ENCODE data around the gene SLC7A6OS. TPM values are rescaled to one million over a fixed set of nuclear protein-coding genes. Genes with fewer than 3 reads are reported as not detected.
A peak's percentile ranks its signal among the peaks of the same experiment; 100 is the strongest.

The SLC7A6OS gene
- 22.3 and 27.1 TPM in 2 replicates for total RNA-seq

DNA sequence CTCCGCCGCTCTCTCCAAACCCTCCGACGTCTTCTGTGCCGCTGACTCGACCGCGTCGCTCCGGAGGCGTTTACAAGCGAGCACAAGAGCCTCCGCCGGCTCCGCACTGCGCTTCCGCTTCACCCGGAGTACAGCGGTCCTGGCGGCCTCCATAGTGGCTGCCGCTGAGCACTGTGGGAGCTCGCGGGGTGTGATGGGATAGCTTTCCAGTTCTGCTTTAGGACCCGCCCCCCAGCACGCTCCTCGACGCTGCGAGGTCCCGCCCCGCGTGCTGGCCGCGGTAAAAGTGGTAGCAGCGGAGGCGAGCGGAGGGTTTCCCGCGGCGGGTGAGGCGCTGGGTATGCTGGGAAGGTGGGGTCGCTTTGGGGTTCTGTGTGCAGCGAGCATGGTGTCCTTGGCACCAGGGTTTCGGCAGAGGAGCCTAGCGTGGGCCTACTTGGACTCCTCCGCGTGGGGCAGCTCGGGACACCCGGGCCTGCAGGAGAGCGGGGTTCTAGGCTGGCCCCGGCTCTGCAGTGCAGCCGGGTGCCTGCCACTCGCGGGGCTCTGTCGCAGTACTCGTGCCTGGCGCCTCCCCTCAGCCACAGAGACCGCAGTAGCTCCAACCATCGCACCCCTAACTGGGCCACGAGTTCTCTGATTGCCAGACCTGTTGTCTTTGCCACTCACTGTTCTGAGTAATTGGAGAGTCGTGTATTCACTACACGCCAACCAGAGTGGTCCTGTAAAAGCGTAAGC is at the start of gene SLC7A6OS, which contains the start of gene PRMT7:
Gene SLC7A6OS (minus strand): TSS at position 173 of the 738 bp plus-strand sequence. CDS start 20 bp downstream, at position 153.
Gene PRMT7 (plus strand): TSS at position 246 of the 738 bp plus-strand sequence. CDS start 4,961 bp downstream, outside the sequence.
- peaks cover 37% of the 10 kb centered on the region for H3K36me3 Mint-ChIP-seq (ENCODE audit: low read depth)

DNA sequence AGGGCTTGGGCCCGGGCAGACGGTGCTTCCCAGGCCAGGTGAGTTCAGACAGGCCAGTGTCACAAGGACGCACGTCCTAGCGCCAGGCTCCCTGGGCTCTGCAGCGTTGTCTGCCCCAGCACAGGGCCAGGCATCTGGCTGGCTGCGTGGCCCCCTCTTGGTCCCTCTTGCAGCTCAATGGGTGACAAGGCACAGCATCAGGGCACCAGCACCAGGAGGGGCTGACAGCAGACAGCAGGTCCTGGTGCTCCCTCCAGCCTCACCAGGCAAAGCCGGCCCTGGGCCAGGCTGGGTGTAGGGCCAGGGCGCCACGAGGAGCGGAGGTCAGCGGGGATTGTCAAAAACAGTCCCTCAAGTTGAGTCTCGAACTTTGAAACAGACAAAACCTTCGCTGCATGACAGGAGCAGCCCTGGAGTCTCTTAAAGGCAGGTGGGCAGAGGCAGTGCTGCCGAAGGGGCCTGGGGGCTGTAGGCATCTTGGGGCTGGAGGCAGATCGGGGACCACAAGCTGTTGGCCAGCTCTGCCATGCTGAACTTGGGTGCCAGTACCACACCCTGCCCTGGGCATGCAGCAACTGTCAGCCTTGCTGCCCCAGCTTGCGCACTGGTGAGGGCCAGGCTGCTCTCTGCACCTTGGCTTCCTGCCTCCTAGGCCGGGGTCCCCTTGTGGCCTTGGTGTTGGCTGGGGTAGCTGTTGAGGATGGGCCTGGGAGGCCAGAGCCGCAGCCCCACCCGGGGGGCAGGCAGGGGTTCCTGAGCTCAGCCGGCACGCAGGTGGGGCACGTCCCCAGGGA is 48.8 kb upstream of the SLC7A6OS start:
- intact Hi-C loops (cut with micrococcal nuclease) = loop anchor here (10.0 kb wide), 1 partner anchor 55 kb away; no protein-coding TSS in a partner anchor
- Mint-ChIP-seq H3K27me3 (peaks cover 2% of the 10 kb centered on the region), H3K27ac (no peak overlapping the region), H3K4me3 (no peak overlapping the region), H3K36me3 (ENCODE audit: low read depth) (peaks cover 49% of the 10 kb centered on the region), H3K9me3 (no peaks in the 10 kb centered on the region), H3K4me1 (peaks cover 31% of the 10 kb centered on the region)
- DNase-seq = no peak

More for the DNA sequence above, at the start of gene SLC7A6OS, which contains the start of gene PRMT7:
- peak; percentile 98 for DNase-seq
- peak within 1 kb of the TSS; percentile 86 for H3K27ac Mint-ChIP-seq
- intact Hi-C loops (cut with micrococcal nuclease) = loop anchor here (1.0 to 2.0 kb wide), 4 partner anchors 8 to 47 kb away; partner anchors contain the start of gene SLC7A6
- peaks cover 37% of the 10 kb centered on the region for H3K4me1 Mint-ChIP-seq
- H3K4me3 Mint-ChIP-seq = peak within 1 kb of the TSS; percentile 89
- no peaks in the 10 kb centered on the region for H3K9me3 Mint-ChIP-seq
- no peaks in the 10 kb centered on the region for H3K27me3 Mint-ChIP-seq

DNA sequence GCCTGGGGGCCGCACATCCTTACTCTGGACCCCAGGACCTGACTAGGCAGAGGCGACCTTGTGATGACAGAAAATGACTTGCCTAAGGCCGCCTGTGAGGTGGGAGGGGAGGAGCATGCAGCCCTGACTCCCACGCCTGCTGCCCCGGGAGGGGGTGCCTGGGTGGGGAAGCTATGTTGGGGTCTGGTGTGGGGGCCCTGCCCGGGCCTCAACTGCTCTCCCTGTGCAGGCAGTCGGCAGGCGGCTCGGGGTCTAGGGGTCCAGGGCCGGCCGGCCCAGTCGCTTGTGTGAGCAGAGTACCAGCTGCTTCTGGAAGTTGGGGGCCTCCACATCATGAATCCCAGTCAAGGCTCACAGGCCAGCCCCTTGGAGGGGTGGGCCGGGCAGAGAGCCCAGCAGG is 48.2 kb upstream of the SLC7A6OS start:
- Mint-ChIP-seq H3K4me3 (no peak overlapping the region), H3K9me3 (no peaks in the 10 kb centered on the region), H3K4me1 (peaks cover 31% of the 10 kb centered on the region), H3K36me3 (ENCODE audit: low read depth) (peaks cover 55% of the 10 kb centered on the region), H3K27me3 (peaks cover 2% of the 10 kb centered on the region), H3K27ac (no peak overlapping the region)
- intact Hi-C loops (cut with micrococcal nuclease) = no loop called here
- DNase-seq = no peak

DNA sequence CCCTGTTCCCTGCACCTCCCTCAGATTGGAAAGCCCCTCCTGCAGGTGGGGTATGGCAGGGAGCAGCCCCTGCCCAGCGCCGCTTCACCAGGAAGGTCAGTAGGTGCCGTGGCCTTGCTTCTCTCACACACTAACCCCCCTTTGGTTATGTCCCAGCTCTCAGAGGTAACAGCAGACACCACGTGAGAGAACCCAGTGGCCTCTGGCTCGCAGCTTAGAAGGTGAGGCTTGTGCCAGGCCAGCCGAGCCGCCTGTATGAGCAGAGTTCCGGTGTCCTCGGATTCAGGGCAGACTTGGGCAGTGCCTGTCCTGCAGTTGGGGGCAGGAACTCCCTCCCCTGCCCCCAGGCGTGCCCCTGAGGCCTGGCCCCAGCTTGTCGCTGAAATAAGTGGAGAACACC is 47.2 kb upstream of the SLC7A6OS start:
- Mint-ChIP-seq H3K9me3 (no peaks in the 10 kb centered on the region), H3K27me3 (peaks cover 2% of the 10 kb centered on the region), H3K4me3 (no peak overlapping the region), H3K36me3 (ENCODE audit: low read depth) (peaks cover 64% of the 10 kb centered on the region), H3K4me1 (peaks cover 30% of the 10 kb centered on the region), H3K27ac (no peak overlapping the region)
- intact Hi-C loops (cut with micrococcal nuclease) = no loop called here
- no peak for DNase-seq

DNA sequence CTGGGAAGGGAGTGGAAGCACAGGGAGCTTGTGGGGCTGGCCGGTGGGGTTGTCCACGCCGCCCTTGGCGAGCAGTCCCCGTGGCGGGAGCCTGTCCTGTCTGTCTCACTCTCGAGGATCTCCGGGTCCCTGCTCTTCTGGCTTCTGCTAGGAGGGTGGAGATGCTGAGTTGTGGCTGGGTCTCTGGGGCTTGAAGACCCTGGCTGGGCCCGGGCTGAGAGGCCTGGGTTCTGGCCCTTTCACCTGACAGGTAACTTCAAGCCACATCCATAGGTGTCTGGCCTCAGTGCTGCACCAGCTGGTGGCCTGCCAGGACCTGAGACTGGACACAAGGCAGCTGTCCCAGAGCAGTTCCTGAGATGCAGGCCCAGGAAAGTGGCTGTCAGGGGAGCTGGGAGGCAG is 46.8 kb upstream of the SLC7A6OS start:
- intact Hi-C loops (cut with micrococcal nuclease) = no loop called here
- Mint-ChIP-seq H3K36me3 (ENCODE audit: low read depth) (peaks cover 68% of the 10 kb centered on the region), H3K4me1 (peaks cover 30% of the 10 kb centered on the region), H3K4me3 (peak overlapping the region; percentile 19), H3K27ac (no peak overlapping the region), H3K9me3 (no peaks in the 10 kb centered on the region), H3K27me3 (peaks cover 2% of the 10 kb centered on the region)
- no peak for DNase-seq

DNA sequence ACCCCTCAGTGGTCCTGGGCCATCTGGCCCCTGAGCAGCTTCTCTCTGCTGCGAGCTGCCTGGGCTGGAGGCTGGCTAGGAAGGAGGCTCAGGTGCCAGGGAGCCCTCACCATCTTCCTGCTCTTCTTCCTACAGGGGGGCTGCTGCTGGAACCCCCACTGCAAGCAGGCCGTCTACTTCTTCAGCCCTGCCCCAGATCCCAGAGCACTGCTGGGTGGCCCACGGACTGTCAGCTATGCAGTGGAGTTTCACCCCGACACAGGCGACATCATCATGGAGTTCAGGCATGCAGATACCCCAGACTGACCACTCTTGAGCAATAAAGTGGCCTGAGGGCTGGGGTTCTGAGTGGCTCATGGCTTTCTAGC is 46.2 kb upstream of the SLC7A6OS start:
- no peaks in the 10 kb centered on the region for H3K9me3 Mint-ChIP-seq
- DNase-seq = no peak
- H3K36me3 Mint-ChIP-seq (ENCODE audit: low read depth) = peaks cover 72% of the 10 kb centered on the region
- no peak overlapping the region for H3K27ac Mint-ChIP-seq
- peaks cover 2% of the 10 kb centered on the region for H3K27me3 Mint-ChIP-seq
- H3K4me3 Mint-ChIP-seq = peak overlapping the region; percentile 75
- intact Hi-C loops (cut with micrococcal nuclease) = no loop called here
- H3K4me1 Mint-ChIP-seq = peaks cover 30% of the 10 kb centered on the region

DNA sequence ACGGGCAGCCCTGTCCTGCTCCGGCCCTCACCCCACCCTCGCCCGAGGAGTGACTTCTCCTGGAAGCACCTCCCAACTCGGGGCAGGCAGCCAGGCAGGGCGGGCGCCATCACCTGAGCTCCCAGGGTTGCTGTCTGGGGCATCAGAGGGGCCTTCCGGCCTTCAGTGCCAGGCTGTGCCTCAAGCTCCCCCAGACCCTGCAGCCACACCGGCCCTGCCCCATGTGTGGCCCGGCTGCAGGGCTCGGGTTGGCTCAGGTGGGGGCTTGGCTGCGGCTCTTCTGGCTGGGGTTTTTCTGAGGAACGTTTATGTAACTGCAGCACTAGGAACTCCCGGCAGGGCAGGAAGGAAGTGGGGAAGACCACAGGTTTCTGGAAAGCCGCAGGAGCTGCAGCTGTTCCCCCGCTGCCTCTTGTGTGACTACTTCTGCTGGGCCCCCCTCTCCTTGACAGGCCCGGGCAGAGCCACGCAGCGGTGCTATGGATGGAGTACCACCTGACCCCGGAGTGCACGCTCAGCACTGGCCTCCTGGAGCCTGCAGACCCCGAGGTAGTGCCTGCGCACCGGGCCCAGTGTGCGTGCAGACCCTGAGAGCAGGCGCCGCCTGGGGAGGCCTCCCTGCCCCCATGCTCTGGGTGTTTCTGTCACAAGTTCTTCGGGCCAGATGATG is 45.6 kb upstream of the SLC7A6OS start:
- H3K27ac Mint-ChIP-seq = peak overlapping the region; percentile 20
- peaks cover 30% of the 10 kb centered on the region for H3K4me1 Mint-ChIP-seq
- peaks cover 77% of the 10 kb centered on the region for H3K36me3 Mint-ChIP-seq (ENCODE audit: low read depth)
- H3K4me3 Mint-ChIP-seq = peak overlapping the region; percentile 75
- H3K27me3 Mint-ChIP-seq = peaks cover 2% of the 10 kb centered on the region
- DNase-seq = peak; percentile 94
- H3K9me3 Mint-ChIP-seq = no peaks in the 10 kb centered on the region
- intact Hi-C loops (cut with micrococcal nuclease) = no loop called here

DNA sequence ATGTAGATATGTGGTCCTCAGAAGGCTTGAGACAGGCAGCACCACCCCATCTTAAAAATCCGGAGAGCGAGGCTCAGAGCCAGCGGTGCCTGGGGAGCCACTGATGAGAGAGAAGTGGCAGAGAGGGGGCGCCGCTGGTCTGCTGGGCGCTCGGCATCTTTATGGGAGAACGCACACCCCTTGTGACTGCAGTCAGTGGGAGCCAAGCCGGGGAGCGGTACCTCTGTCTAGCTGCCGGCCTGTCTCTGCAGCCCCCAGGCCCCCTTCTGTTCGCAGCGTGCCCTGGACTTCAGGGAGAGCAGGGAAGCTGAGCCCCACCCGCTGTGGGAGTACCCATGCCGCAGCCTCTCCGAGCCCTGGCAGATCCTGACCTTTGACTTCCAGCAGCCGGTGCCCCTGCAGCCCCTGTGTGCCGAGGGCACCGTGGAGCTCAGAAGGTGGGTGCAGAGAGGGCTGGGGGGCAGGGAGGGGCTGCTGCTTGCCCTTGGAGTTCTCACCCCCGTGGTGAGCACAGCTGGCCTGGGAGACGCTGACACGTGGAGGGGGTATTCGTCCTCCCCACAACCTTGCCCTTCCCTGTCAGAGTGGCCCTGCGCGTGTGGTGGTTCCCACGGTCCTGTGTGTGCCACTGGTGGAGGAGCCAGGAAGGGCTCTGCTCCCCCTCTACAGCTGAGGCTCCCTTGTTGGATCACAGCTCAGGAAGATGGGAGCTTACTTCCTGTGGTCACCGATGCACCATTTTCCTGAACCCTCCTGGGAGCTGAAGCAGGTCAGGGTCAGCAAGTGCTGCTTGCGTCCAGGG is 44.9 kb upstream of the SLC7A6OS start:
- peaks cover 30% of the 10 kb centered on the region for H3K4me1 Mint-ChIP-seq
- no peak for DNase-seq
- H3K9me3 Mint-ChIP-seq = no peaks in the 10 kb centered on the region
- peaks cover 79% of the 10 kb centered on the region for H3K36me3 Mint-ChIP-seq (ENCODE audit: low read depth)
- peaks cover 2% of the 10 kb centered on the region for H3K27me3 Mint-ChIP-seq
- peak overlapping the region; percentile 75 for H3K4me3 Mint-ChIP-seq
- no peak overlapping the region for H3K27ac Mint-ChIP-seq
- intact Hi-C loops (cut with micrococcal nuclease) = no loop called here

DNA sequence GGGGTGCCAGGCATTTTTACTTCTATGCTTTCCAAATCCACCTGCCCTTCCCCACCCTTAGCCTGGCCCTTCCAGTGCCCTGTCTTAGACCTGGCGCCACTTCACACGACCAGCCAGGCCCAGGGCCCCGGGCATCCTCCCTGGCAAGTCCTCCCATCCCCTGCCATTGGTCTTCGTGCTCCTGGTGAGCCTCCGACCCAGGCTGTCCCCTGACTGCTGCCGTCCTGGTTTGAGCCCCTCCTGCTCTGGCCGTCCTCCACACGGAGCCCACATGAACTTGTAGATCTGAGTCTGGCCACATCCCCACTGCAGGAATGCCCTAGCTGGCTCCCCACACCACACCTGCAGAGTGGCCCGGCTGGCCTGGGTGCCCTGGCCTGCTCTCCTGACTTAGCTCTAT is 44.1 kb upstream of the SLC7A6OS start:
- Mint-ChIP-seq H3K4me1 (peaks cover 30% of the 10 kb centered on the region), H3K27me3 (peaks cover 2% of the 10 kb centered on the region), H3K27ac (no peak overlapping the region), H3K36me3 (ENCODE audit: low read depth) (peaks cover 81% of the 10 kb centered on the region), H3K9me3 (no peaks in the 10 kb centered on the region), H3K4me3 (no peak overlapping the region)
- intact Hi-C loops (cut with micrococcal nuclease) = no loop called here
- DNase-seq = no peak

DNA sequence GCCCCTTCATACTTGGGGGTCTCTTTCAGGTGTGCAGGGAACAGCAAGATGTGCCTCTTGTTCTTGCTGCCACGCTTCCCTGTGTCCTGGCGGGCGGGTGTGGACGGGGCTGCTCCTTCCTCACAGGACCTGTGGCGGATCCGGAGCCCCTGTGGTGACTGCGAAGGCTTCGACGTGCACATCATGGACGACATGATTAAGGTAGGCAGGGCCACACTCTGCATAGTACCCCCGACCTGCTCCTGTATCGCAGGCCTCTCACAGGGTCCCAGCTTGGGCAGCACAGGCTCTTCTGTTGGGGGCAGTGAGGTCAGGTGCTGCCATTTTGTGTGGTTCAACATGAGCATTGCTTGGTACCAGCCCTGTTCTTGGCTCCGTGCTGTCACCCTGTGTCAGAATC is 42.6 kb upstream of the SLC7A6OS start:
- Mint-ChIP-seq H3K27ac (no peak overlapping the region), H3K36me3 (ENCODE audit: low read depth) (peaks cover 86% of the 10 kb centered on the region), H3K27me3 (peaks cover 2% of the 10 kb centered on the region), H3K9me3 (no peaks in the 10 kb centered on the region), H3K4me3 (no peak overlapping the region), H3K4me1 (peaks cover 30% of the 10 kb centered on the region)
- intact Hi-C loops (cut with micrococcal nuclease) = no loop called here
- no peak for DNase-seq

DNA sequence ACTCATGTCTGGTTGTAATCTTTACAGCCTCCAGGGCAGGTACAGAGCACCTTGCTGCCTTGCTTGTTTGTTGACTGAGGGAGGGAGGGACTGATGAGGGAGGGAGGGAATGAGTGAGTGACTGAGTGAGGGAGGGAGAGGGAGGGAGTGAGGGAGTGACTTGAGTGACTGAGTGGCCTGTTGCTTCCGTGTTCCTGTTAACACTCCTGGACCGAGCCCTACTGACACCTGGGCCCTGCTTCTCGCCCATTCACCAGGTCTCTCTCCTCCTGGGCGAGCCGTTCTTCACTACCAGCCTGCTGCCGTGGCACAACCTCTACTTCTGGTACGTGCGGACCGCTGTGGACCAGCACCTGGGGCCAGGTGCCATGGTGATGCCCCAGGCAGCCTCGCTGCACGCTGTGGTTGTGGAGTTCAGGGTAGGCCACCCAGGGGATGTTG is 41.3 kb upstream of the SLC7A6OS start:
- peaks cover 2% of the 10 kb centered on the region for H3K27me3 Mint-ChIP-seq
- H3K36me3 Mint-ChIP-seq (ENCODE audit: low read depth) = peaks cover 86% of the 10 kb centered on the region
- no peak overlapping the region for H3K4me3 Mint-ChIP-seq
- peaks cover 25% of the 10 kb centered on the region for H3K4me1 Mint-ChIP-seq
- no peaks in the 10 kb centered on the region for H3K9me3 Mint-ChIP-seq
- intact Hi-C loops (cut with micrococcal nuclease) = no loop called here
- H3K27ac Mint-ChIP-seq = no peak overlapping the region
- no peak for DNase-seq

DNA sequence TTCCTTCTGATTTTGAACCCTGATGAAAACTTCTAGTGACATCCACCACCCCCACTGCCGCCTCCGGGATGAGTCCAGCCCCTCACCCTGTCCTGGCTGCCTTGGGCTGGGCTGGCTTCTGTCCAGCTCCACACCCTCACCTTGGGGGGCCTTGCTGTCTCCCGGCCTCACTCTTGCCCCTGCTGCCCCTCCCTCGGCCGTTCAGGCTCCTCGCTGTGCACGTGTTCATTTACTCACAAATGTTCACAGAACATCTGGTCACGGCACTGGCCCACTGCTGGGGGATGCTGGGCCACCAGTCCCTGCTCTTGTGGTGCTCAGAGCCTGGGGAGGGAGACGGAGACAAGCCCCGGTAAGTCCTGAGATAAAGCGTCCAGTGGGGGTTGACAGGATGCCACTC is 40.7 kb upstream of the SLC7A6OS start:
- intact Hi-C loops (cut with micrococcal nuclease) = no loop called here
- Mint-ChIP-seq H3K4me1 (peaks cover 19% of the 10 kb centered on the region), H3K9me3 (no peaks in the 10 kb centered on the region), H3K36me3 (ENCODE audit: low read depth) (peaks cover 87% of the 10 kb centered on the region), H3K27ac (no peak overlapping the region), H3K27me3 (peaks cover 2% of the 10 kb centered on the region), H3K4me3 (no peak overlapping the region)
- no peak for DNase-seq

DNA sequence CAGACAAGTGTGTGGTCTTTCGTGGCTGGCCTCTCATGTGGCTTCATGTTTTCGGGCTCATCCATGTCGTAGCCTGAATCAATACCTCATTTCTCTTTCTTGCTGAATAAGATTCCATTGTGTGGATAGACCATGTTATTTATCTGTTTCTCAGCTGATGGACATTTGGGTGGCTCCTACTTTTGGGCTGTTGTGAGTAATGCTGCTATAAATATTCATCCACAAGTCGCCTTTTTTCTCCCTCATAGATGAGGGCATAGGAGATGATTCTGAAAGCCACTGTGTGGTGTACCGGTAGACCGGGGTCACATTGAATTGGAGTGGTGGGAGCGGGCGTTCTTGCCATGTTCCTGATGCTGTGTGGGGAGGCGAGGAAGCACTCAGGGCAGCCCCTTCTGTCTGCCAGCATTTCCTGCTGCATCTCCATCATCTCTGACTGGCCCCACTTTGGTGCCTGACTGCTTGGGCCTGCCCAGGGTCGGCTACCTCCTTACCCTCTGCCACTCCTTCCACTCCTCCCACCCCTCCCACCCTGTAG is 40.1 kb upstream of the SLC7A6OS start:
- H3K27me3 Mint-ChIP-seq = peaks cover 2% of the 10 kb centered on the region
- peaks cover 14% of the 10 kb centered on the region for H3K4me1 Mint-ChIP-seq
- H3K9me3 Mint-ChIP-seq = no peaks in the 10 kb centered on the region
- H3K4me3 Mint-ChIP-seq = no peak overlapping the region
- H3K36me3 Mint-ChIP-seq (ENCODE audit: low read depth) = peaks cover 84% of the 10 kb centered on the region
- no peak overlapping the region for H3K27ac Mint-ChIP-seq
- no peak for DNase-seq
- intact Hi-C loops (cut with micrococcal nuclease) = no loop called here

Data from activated CD4-positive, alpha-beta T cell treated with anti-CD3 and anti-CD28 coated beads, Interleukin-2, amount 10 ng/mL, durations not matched to agents 24 days and 14 days (primary cell).